Body of pancreas (tissue), 4 donors: ENCODE data around the gene C1orf56.

Experiments
- CTCF ChIP-seq, 7 experiments: fragments of 450-650 bp in 4 of 7; fragments of 200-600 bp in 3 of 7; sonication (generic) in 3 of 7; IDR thresholded peaks; one replicate each; pipeline ENCODE4 v1.5.1; 2016 to 2019; ENCODE audit warnings: antibody characterized with exemption in 7 of 7
- POLR2A ChIP-seq, 3 donors: fragments of 450-650 bp; IDR thresholded peaks; one replicate each; pipeline ENCODE4 v1.6.1; 2016; ENCODE audit warnings: antibody characterized with exemption in 3 of 3, mild to moderate bottlenecking in 2 of 3

GRCh38 chr1:151098126-151098525 is 50.6 kb downstream of the C1orf56 start:
- TF ChIP-seq CTCF (IDR thresholded peaks at IDR 0.05) (no peak), POLR2A (IDR thresholded peaks at IDR 0.05) (no peak)
